ENCODE measurements around the gene TOR3A.

The TOR3A gene

GRCh38 chr1:179082999-179083335, 1.1 kb downstream of the TOR3A start:
- DNase-seq (ENCODE audit: low read depth in 1 of 2, low spot score in 1 of 2), result peak; percentile 34 to 68
- H3K4me3 ChIP-seq (replicated peaks; ENCODE audit: insufficient read depth, low read length), result peak overlapping the region; percentile 75
- TF ChIP-seq REST (IDR thresholded peaks at IDR 0.05; ENCODE audit: insufficient replicate concordance, low read depth), result no peak
- TF ChIP-seq GABPA (IDR thresholded peaks at IDR 0.05; ENCODE audit: low read depth), result no peak
- no peak for TF ChIP-seq CTCF (IDR thresholded peaks at IDR 0.05; ENCODE audit: insufficient read depth, low read length)
- TF ChIP-seq POLR2AphosphoS5 (IDR thresholded peaks at IDR 0.05; ENCODE audit: low read depth), result no peak
- no peak for TF ChIP-seq SPI1 (IDR thresholded peaks at IDR 0.05; ENCODE audit: borderline replicate concordance, low read depth)
- H3K27ac ChIP-seq (replicated peaks), result peak overlapping the region; percentile 83
- H3K27me3 ChIP-seq (ENCODE audit: insufficient read depth, poor library complexity, severe bottlenecking), result no peaks in the 10 kb centered on the region

DNA sequence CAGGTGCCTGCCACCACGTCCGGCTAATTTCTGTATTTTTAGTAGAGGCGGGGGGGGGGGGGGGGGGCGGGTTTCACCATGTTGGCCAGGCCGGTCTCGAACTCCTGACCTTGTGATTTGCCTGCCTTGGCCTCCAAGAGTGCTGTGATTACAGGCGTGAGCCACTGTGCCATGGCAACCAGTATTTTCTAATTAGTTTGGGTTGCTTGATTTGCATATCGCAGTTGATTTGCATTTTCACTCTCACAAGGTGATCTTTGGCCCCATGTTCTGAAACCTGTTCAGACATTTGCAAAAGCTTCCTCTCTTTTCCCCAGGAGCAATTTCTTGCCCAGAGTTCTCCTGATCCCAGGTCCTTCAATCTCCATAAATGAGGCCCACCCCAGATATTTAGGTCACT, 1.7 kb downstream of the TOR3A start:
- Histone ChIP-seq H3K27ac (replicated peaks) (no peak overlapping the region), H3K4me3 (replicated peaks; ENCODE audit: insufficient read depth, low read length) (no peak overlapping the region; the same call in 1 of the 2 replicates), H3K27me3 (ENCODE audit: insufficient read depth, poor library complexity, severe bottlenecking) (no peaks in the 10 kb centered on the region)
- DNase-seq (ENCODE audit: low read depth in 1 of 2, low spot score in 1 of 2), result no peak
- no peak for TF ChIP-seq CTCF (IDR thresholded peaks at IDR 0.05; ENCODE audit: insufficient read depth, low read length)
- TF ChIP-seq POLR2AphosphoS5 (IDR thresholded peaks at IDR 0.05; ENCODE audit: low read depth), result no peak
- no peak for TF ChIP-seq SPI1 (IDR thresholded peaks at IDR 0.05; ENCODE audit: borderline replicate concordance, low read depth)
- no peak for TF ChIP-seq REST (IDR thresholded peaks at IDR 0.05; ENCODE audit: insufficient replicate concordance, low read depth)
- TF ChIP-seq GABPA (IDR thresholded peaks at IDR 0.05; ENCODE audit: low read depth), result no peak

DNA sequence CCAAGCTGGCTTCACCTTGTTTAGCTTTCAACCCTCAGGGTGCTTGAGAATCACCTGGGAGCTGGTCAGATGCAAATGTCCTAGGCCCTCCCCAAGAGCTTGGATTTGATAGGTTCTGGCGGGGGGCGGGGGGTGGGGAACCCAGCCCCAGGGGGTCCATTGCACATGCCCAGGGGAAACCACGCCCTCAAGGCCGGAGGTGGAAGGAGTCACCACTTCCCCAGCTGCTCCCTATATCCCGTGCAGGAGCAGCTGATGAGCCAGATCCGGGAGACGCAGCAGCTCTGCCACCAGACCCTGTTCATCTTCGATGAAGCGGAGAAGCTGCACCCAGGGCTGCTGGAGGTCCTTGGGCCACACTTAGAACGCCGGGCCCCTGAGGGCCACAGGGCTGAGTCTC, 5.8 kb downstream of the TOR3A start:
- no peak for DNase-seq (ENCODE audit: low read depth in 1 of 2, low spot score in 1 of 2)
- H3K27ac ChIP-seq (replicated peaks), result no peak overlapping the region
- H3K4me3 ChIP-seq (replicated peaks; ENCODE audit: insufficient read depth, low read length), result no peak overlapping the region
- no peaks in the 10 kb centered on the region for H3K27me3 ChIP-seq (ENCODE audit: insufficient read depth, poor library complexity, severe bottlenecking)
- TF ChIP-seq CTCF (IDR thresholded peaks at IDR 0.05; ENCODE audit: insufficient read depth, low read length) (no peak), POLR2AphosphoS5 (IDR thresholded peaks at IDR 0.05; ENCODE audit: low read depth) (no peak), SPI1 (IDR thresholded peaks at IDR 0.05; ENCODE audit: borderline replicate concordance, low read depth) (no peak)

DNA sequence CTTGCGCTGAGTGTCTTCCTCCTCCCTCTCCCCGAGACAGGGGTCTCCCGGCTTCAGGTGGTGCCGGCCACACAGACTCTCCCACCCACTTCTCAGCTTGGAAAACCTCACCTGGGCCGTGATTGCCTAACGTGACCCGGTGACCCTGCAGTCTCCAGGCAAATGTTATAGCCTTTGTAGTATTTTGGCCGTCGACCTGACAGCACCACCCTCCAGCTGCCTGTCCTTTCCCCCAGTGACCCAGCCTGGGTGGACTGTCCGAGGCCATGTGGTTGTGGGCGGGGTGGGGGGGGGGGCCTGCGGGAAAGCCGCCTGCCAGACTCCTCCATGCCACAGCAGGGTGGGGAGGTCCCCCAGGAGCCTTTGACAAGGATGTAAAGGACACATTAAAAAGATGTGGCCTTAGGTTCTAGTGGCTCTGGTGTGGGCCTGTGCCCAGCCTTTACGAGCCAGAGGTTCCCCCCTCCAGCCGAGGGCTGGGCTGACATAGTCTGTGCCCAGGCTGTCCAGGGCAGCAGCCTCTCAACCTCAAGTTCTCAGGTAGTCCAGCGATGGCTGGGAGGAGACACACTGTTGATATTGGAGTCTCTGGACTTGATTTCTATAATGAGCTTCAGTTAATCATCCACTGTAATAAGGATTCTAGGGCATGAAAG, 8.1 kb downstream of the TOR3A start:
- Histone ChIP-seq H3K4me3 (replicated peaks; ENCODE audit: insufficient read depth, low read length) (no peak overlapping the region), H3K27me3 (ENCODE audit: insufficient read depth, poor library complexity, severe bottlenecking) (no peaks in the 10 kb centered on the region), H3K27ac (replicated peaks) (no peak overlapping the region)
- no peak for DNase-seq (ENCODE audit: low read depth in 1 of 2, low spot score in 1 of 2)
- no peak for TF ChIP-seq SPI1 (IDR thresholded peaks at IDR 0.05; ENCODE audit: borderline replicate concordance, low read depth)
- TF ChIP-seq GABPA (IDR thresholded peaks at IDR 0.05; ENCODE audit: low read depth), result no peak
- TF ChIP-seq POLR2AphosphoS5 (IDR thresholded peaks at IDR 0.05; ENCODE audit: low read depth), result no peak
- no peak for TF ChIP-seq CTCF (IDR thresholded peaks at IDR 0.05; ENCODE audit: insufficient read depth, low read length)
- TF ChIP-seq REST (IDR thresholded peaks at IDR 0.05; ENCODE audit: insufficient replicate concordance, low read depth), result no peak
